GM19438 (cell line): ENCODE results near the gene C16orf82.

Experiments used
- ATAC-seq: cut with Tn5 transposase; IDR thresholded peaks from one replicate; pipeline ENCODE4 v1.9.1; 2021; ENCODE audit warnings: low read depth; ENCODE audit not compliant: unreplicated experiment

Gene C16orf82

DNA sequence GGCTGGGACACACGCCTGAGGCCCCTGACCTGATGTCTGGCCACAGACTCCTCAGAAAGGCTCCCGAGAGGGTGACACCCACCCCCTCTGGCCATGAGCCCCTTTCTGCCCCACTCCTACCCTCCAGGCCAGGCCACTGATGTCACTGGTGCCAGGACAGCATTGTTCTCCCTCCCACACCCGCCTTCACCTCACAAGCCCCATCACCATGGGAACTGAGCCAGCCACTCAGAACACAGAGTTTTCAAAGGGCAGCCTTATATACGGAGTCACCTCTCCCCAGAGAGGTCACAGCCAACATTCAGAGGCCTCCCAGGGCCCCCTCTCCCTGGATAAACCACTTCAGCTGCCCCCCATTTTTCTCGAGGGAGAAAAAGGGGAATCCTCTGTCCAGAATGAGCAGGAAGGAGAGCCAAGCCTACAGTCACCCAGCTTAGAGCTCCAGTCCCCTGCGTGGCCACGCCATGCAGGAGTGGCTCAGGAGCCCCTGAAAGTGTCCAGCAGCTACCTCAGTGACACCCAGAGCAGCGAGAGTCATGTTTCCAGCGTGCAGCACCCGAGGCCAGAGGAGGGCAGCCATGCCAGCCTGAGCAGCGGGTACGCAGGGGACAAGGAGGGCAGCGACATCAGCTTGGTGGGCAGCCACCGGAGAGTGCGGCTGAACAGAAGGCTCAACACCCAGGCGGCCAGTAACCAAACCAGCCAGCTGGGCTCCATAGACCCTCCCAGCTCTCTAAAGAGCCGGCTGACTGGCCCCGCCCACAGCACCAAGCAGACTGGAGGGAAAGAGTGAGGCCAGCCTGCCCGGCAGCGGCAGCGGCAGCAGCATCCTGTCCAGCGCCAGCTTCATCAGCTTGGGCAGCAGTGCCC is at the start of gene C16orf82:
TSS of gene C16orf82 (plus strand) at position 260 of the 870 bp plus-strand sequence.
- no peak for ATAC-seq

- no peak for ATAC-seq
Measured at GRCh38 chr16:27020031-27020430, 46.7 kb upstream of the C16orf82 start.

GRCh38 chr16:27024010-27024409 is 42.7 kb upstream of the C16orf82 start:
- ATAC-seq: no peak

DNA sequence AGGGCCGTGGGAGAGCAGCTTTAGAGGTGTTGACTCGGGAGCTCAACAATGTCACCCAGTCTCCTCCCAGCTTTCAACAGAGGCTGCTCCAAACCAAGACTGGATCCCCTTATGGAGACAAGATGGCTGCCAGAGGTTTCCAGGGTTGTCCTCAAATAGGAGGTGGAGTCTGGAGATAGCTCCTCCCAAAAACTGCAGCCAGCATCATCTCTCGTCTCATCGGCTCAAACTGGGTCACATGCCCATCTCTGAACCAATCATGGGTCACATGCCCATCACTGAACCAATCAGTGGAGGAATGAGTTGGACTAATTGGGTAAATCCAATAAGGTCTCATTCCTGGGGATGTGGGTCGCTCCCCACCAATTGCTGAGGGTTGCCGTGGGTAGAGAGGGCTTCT is 41.1 kb upstream of the C16orf82 start:
- no peak for ATAC-seq

- no peak for ATAC-seq
Measured at GRCh38 chr16:27027971-27028370, 38.8 kb upstream of the C16orf82 start.

GRCh38 chr16:27028591-27029110 is 38.1 kb upstream of the C16orf82 start:
- no peak for ATAC-seq

GRCh38 chr16:27029525-27029924 is 37.2 kb upstream of the C16orf82 start:
- ATAC-seq: no peak

- ATAC-seq: no peak
Measured at GRCh38 chr16:27033281-27033979, 33.3 kb upstream of the C16orf82 start.

DNA sequence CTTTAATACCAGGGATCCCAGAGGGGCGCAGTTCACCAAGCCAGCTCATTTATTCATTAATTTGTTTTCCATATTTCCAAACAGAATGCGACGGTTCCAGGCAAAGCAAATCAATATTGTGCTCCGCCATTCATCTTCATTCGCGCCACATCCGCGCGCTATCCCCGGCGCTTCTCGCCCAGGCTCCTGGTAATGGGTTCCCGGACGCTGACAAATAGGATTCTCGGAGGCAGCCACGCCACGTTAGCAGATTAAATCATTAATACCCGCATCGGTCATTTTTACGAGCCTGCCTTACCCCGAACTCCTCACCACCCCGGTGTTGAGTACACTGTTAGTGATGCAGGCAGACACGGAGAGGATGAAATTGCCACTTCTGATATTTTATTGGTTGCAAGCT is 26.0 kb upstream of the C16orf82 start:
- no peak for ATAC-seq

DNA sequence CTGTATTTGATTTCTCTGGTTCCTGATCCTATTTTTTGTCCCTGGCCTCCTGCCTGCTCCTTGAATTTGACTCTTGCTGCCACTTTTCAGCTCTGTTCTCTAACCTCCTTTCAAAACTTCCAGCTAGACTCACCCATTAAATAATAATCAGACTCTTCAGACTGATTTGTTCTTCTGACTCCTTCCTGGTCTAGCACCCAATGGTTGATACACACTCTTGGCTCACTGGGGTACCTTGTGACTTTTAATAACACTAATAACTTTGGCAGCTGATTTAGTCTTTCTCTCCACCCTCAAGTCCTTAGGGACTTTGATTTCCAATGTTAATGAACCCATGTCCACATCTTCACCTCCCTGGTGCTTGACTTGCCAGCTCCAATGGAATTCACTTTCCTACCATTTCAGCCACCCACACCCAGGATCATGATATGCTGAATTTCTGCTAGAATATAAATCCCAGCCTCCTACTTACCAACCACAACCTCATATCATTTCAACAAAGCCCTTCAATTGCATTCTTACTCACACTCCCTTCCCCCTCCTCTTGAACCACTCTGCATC is 19.7 kb upstream of the C16orf82 start:
- ATAC-seq: no peak

DNA sequence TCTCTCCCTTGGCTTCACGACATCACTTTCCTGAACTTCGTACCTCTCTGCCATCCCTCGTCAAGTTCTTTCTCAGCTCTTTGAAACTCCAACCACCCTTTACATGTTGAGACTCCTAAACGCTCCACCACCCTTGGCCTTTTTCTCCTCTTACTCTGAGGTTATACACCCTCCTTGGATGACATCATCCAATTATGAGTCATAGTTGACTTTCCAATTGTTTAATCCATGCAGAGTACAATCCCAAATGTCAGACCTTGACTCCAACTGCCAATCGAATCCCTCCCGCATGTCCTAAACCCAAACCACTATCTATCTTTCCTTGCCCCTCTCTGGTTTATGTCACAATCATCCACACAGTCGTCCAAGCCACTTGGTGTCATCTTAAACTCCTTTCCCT is 18.4 kb upstream of the C16orf82 start:
- ATAC-seq: no peak

DNA sequence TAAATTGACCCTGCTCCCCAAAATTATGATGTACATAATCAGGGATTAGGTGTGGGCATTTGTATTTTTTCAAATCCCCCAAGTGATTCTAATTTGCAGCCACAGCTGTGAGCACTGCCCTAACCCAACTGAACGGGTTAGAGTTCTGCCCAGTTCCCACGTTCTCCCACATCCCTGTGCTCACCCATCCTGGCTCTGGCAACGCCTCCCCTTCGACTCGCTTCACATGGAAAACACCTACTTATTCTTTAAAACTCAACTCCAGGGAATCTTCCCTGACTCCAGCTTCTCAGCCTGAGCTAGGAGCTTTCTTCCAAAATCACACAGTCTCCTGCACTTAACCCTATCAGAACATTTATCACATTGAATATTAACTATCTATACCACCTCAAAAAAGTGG is 17.6 kb upstream of the C16orf82 start:
- ATAC-seq: no peak

DNA sequence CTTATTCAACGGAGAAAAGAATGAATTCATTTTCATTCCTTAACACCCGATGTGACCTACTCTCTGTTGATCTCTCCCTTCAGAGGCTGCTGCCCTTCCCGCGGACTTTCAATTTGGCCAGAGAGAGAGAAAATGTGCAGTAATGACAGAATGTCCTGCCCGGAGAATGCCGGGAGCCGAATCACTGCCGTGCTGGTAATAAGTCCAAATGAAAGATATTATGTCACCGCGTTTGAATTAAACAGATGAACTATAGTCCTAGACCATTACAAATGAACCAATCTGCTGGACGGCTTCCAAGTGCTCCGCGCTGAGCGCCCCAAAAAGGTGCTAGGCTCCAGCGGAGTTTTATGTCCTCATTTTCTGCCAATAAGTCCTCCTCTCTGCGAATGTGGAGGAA is 14.7 kb upstream of the C16orf82 start:
- ATAC-seq: no peak

DNA sequence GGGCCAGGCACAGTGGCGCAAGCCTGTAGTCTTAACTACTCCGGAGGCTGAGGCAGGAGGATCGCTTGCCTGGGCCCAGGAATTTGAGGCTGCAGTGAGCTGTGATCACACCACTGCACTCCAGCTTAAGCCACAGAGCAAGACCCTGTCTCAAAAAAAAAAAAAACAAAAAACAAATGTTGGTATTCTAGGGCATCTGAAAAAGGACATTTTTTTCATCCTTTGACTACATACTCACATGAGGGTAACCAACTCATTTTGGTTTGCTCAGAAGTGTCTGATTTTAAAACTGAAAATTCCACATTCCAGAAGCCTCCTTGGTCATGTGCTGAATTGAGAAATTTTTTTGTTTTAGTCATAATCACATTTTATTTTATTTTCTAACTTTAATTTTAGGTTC is 12.7 kb upstream of the C16orf82 start:
- ATAC-seq: no peak

DNA sequence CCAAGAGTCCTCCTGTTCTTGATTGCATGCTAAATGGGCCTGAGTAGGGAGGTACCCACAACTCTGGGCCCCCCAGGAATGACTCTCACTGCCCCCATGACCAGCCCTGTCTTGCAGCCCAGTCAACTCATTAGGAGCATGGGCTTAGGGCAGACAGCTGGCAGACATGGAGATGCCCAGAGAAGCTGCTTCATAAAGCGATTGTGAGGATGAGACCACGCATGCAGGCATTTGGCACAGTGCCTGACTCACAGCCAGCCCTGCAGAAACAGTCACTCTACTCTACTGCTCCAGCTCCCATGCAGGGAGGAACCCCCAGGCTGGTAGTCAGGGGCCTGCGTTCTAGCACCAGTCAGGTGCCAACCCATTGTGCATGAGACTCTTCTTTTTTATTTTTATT is 8.4 kb upstream of the C16orf82 start:
- no peak for ATAC-seq

GRCh38 chr16:27070776-27071175 is 4.0 kb downstream of the C16orf82 start:
- no peak for ATAC-seq

- ATAC-seq: no peak
Measured at GRCh38 chr16:27073733-27074132, 7.0 kb downstream of the C16orf82 start.

GRCh38 chr16:27080895-27081294 is 14.2 kb downstream of the C16orf82 start:
- no peak for ATAC-seq

DNA sequence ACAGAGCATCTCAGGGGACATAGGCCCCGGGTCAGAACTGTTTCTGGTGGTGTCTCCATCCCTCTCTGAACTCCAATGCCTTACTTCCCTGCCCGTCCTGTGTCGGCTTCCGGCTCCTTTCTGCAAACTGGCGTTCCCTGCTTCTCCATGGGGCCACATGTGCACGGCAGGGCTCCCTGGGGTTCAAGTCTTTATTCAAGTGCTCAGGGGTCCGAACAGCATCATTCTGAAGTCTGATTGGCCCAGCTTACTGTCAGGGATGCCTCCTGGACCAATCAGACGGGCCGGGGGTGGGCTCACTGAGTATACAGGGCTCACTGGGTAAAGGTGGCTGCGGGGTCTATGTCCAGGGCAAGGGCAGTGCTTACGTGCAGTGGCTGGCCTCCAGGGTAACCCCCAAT is 17.1 kb downstream of the C16orf82 start:
- ATAC-seq: no peak

DNA sequence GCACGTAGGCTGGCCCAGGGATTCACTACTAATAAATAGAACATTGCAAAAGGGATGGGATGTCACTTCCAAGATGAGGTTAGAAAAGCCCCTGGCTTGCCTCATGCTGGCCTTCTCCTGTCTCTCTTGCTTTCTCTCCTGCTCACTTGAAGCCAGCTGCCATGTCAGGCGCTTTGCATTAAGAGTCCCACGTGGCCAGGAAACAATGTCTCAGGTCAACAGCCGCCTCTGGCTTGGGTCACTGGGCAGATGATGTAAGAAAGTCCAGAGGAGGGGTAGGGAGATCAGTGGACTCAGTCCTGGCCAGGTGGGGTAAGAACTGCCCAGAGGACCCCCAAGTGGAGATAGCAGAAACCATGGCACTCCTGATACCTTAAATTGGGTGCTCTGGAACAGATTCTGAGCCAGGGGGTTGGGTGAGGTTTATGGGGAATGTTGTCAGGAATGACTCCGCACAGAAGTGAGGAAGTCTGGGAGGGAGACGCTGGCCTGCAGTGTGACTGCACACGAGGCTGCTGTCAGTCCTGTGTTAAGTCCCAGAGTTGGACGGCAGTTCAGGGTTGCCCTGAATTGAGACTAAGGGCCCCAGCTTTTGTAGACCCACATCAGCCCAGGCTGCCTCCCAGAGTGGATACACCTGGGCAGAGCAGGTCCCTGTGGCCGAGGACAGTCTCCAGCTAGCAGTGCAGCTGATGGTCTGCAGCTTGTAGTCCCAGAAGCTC is 17.7 kb downstream of the C16orf82 start:
- ATAC-seq: no peak

GRCh38 chr16:27085182-27085581 is 18.5 kb downstream of the C16orf82 start:
- ATAC-seq: no peak
